ENCODE data around the gene RNASEH2A.

The RNASEH2A gene

DNA sequence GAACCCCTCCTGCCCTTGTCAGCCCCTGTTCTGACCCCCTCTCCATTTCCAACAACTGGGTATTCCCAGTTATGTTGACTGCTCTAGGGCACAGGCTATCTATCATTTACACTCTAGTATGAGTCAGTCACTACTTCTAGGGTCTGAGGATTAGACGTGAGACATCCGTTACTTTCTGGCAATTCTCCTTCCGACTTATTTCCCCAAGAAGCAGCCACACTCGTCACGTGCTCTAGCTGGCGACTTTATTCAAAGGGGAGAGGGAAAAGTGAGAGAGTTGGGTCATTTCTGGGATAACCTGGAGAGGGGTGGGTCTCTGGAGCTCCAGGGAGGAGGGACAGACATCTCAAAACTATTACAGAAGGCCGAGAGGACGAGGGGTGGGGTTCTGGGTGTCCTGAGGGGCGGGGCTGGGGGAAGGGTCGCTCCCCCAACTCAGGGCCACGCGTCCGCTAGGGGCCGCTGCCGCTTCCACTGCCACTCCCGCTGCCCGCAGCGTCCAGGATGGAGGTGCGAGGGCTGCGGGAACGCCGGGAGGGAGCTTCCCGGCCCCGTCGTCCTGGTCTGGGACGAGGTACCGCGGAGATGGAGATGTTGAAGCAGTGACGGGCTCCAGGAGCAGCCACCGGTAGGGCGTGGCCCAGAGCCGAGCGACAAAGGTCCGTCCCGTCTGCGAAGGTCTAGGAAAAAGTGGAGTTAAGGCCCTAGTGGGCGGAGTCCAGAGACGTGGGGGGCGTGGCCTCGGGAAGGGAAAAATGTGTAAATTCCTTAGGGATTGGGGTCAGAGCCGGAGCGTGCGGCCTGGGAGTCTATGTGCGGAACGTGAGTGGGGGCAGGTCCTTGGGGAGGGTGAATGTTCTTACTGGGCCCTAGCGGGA, 19.1 kb downstream of the RNASEH2A start:
- no peak overlapping the region for H2AFZ ChIP-seq (ENCODE audit: low read depth, low read length)
- H3K4me3 ChIP-seq (ENCODE audit: low read length) = no peak overlapping the region
- H3K27me3 ChIP-seq (ENCODE audit: low read depth, low read length) = no peaks in the 10 kb centered on the region
- no peaks in the 10 kb centered on the region for H3K36me3 ChIP-seq (replicated peaks; ENCODE audit: low read depth, low read length)
- no peak overlapping the region for H3K27ac ChIP-seq (ENCODE audit: low read length)
- H3K4me2 ChIP-seq (ENCODE audit: low read length) = no peak overlapping the region
- no peaks in the 10 kb centered on the region for H3K79me2 ChIP-seq (ENCODE audit: low read length)
- H3K9me3 ChIP-seq (ENCODE audit: insufficient read depth, low read length) = no peaks in the 10 kb centered on the region
- TF ChIP-seq, protein P1, sequence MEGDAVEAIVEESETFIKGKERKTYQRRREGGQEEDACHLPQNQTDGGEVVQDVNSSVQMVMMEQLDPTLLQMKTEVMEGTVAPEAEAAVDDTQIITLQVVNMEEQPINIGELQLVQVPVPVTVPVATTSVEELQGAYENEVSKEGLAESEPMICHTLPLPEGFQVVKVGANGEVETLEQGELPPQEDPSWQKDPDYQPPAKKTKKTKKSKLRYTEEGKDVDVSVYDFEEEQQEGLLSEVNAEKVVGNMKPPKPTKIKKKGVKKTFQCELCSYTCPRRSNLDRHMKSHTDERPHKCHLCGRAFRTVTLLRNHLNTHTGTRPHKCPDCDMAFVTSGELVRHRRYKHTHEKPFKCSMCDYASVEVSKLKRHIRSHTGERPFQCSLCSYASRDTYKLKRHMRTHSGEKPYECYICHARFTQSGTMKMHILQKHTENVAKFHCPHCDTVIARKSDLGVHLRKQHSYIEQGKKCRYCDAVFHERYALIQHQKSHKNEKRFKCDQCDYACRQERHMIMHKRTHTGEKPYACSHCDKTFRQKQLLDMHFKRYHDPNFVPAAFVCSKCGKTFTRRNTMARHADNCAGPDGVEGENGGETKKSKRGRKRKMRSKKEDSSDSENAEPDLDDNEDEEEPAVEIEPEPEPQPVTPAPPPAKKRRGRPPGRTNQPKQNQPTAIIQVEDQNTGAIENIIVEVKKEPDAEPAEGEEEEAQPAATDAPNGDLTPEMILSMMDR (IDR thresholded peaks at IDR 0.05; ENCODE audit: low read depth, low read length) = no peak
- no peak for TF ChIP-seq EZH2phosphoT487 (IDR thresholded peaks at IDR 0.05; ENCODE audit: low read depth)
- no peak overlapping the region for H3K9ac ChIP-seq (ENCODE audit: low read length)
- no peaks in the 10 kb centered on the region for H3K4me1 ChIP-seq (ENCODE audit: low read length)
- no peaks in the 10 kb centered on the region for H4K20me1 ChIP-seq (ENCODE audit: insufficient read depth, low read length)

DNA sequence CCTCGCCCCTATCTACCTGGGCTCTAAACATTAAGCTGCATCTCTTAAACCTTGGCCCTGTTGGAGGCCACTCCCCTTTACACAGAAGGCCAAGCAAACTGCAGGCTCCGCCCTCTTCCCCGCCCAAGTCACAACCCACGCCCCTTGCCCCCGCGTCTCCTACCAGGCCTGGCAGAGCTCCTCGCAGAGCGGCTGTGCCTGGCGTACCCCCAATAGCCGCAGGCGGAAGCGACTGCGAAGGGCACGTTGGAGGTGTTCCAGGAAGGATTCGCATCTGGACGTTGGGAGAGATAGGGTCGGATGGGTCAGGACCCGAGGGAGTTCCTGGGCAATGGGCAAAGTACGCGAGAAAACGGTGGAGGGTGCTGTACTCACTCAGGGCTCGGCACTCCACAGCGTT, 22.1 kb downstream of the RNASEH2A start:
- no peak overlapping the region for H3K4me2 ChIP-seq (ENCODE audit: low read length)
- no peaks in the 10 kb centered on the region for H4K20me1 ChIP-seq (ENCODE audit: insufficient read depth, low read length)
- no peak overlapping the region for H3K9ac ChIP-seq (ENCODE audit: low read length)
- peaks cover 8% of the 10 kb centered on the region for H3K4me1 ChIP-seq (ENCODE audit: low read length)
- H3K27me3 ChIP-seq (ENCODE audit: low read depth, low read length) = peaks cover 9% of the 10 kb centered on the region; the same call in 1 of the 2 replicates
- H3K36me3 ChIP-seq (replicated peaks; ENCODE audit: low read depth, low read length) = no peaks in the 10 kb centered on the region
- H3K9me3 ChIP-seq (ENCODE audit: insufficient read depth, low read length) = no peaks in the 10 kb centered on the region
- no peaks in the 10 kb centered on the region for H3K79me2 ChIP-seq (ENCODE audit: low read length)
- no peak overlapping the region for H3K4me3 ChIP-seq (ENCODE audit: low read length)
- TF ChIP-seq EZH2phosphoT487 (IDR thresholded peaks at IDR 0.05; ENCODE audit: low read depth) = no peak
- TF ChIP-seq, protein P1 (IDR thresholded peaks at IDR 0.05; ENCODE audit: low read depth, low read length) = no peak
- H3K27ac ChIP-seq (ENCODE audit: low read length) = no peak overlapping the region
- no peak overlapping the region for H2AFZ ChIP-seq (ENCODE audit: low read depth, low read length)

DNA sequence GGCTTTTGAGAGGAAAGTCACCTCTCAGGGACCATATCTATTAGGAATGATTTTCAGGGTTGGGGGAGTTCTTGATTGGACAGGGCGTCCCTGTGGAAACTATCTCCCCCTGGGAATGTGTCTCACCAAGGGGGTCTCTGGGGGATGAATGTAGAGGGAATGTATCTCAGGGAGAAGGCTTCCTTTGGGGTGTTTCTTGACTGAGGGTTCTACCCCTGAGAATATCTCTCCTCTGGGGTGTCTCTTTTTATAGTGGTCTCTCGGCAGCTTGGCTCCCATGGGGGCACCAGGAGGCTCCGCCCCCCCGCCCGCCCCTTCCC, 27.0 kb downstream of the RNASEH2A start:
- H2AFZ ChIP-seq (ENCODE audit: low read depth, low read length) = no peak overlapping the region
- H3K4me1 ChIP-seq (ENCODE audit: low read length) = peaks cover 21% of the 10 kb centered on the region
- H3K4me2 ChIP-seq (ENCODE audit: low read length) = peak overlapping the region; percentile 86
- H3K36me3 ChIP-seq (replicated peaks; ENCODE audit: low read depth, low read length) = no peaks in the 10 kb centered on the region
- H3K27me3 ChIP-seq (ENCODE audit: low read depth, low read length) = peaks cover 21% of the 10 kb centered on the region
- H3K9me3 ChIP-seq (ENCODE audit: insufficient read depth, low read length) = no peaks in the 10 kb centered on the region
- no peaks in the 10 kb centered on the region for H4K20me1 ChIP-seq (ENCODE audit: insufficient read depth, low read length)
- no peaks in the 10 kb centered on the region for H3K79me2 ChIP-seq (ENCODE audit: low read length)
- H3K9ac ChIP-seq (ENCODE audit: low read length) = peak overlapping the region; percentile 31; the same call in 1 of the 2 replicates
- H3K27ac ChIP-seq (ENCODE audit: low read length) = no peak overlapping the region
- no peak for TF ChIP-seq EZH2phosphoT487 (IDR thresholded peaks at IDR 0.05; ENCODE audit: low read depth)
- H3K4me3 ChIP-seq (ENCODE audit: low read length) = peak overlapping the region; percentile 73

DNA sequence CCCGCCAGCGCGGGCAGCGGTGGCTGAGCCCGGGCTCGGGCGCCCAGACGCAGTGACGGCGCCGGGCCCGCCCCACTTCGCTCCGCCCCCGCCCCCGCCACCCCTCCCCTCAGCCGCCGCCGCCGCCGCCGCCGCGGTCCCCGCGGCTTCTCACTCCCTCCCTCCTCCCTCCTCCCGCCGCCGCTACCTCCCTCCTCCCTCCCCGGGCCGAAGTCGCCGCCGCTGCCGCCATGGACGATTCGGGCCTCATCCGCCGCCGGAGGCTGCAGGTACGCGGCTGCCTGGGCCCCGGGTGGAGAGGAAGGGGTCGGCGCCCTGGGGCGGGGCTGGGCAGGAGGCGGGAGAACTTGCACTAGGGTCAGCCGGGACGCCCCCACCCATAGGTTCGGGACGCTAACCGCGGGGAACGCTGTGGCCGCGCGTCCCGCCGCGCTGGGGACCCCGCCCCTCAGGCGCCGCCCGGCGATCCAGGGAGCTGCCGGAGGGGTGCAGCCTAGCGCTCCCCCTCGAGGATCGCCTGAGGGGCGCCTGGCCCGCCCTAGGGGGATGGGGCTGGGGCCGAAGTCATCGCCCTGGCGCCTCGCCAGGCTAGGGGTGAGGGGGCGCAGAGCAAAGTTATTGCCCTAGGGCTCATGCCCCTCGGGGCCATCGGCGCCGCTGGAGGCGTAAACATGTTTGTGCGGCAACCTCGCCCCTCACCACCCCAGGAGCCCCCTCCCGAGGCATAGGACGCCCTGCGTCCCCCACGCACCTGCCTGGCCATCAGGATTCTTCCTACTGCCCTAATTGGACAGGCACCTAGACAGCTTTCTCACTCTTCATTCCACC, 27.6 kb downstream of the RNASEH2A start:
- Histone ChIP-seq H3K27ac (ENCODE audit: low read length) (no peak overlapping the region), H3K9me3 (ENCODE audit: insufficient read depth, low read length) (no peaks in the 10 kb centered on the region), H3K4me3 (ENCODE audit: low read length) (peak overlapping the region; percentile 90), H3K79me2 (ENCODE audit: low read length) (no peaks in the 10 kb centered on the region), H3K4me2 (ENCODE audit: low read length) (peak overlapping the region; percentile 86), H3K27me3 (ENCODE audit: low read depth, low read length) (peaks cover 21% of the 10 kb centered on the region), H3K9ac (ENCODE audit: low read length) (peak overlapping the region; percentile 69), H2AFZ (ENCODE audit: low read depth, low read length) (peak overlapping the region; percentile 91; the same call in 1 of the 2 replicates), H3K36me3 (replicated peaks; ENCODE audit: low read depth, low read length) (no peaks in the 10 kb centered on the region), H3K4me1 (ENCODE audit: low read length) (peaks cover 22% of the 10 kb centered on the region), H4K20me1 (ENCODE audit: insufficient read depth, low read length) (no peaks in the 10 kb centered on the region)
- no peak for TF ChIP-seq EZH2phosphoT487 (IDR thresholded peaks at IDR 0.05; ENCODE audit: low read depth)
- TF ChIP-seq, protein P1 (IDR thresholded peaks at IDR 0.05; ENCODE audit: low read depth, low read length) = peak; percentile 19; the same call in 1 of the 2 replicates

All from OCI-LY3 (cell line).